Neural crest cell (in vitro differentiated cells): ENCODE data around the gene MRAS. TPM values are rescaled to one million over a fixed set of nuclear protein-coding genes. Genes with fewer than 3 reads are reported as not detected.

Source experiments
- DNase-seq: peaks from one replicate; pipeline ENCODE4 v3.0.0; 2021; ENCODE audit warnings: low read depth, mixed read lengths, low spot score
- H3K27ac Mint-ChIP-seq: one replicate; pipeline ENCODE4 v1.8.0; 2021; ENCODE audit warnings: mild to moderate bottlenecking, mixed read lengths; ENCODE audit not compliant: unreplicated experiment
- H3K27me3 Mint-ChIP-seq: 2 replicates; pipeline ENCODE4 v1.8.0; 2021; ENCODE audit warnings: low read depth, mild to moderate bottlenecking, mixed read lengths
- H3K36me3 Mint-ChIP-seq: 2 replicates; pipeline ENCODE4 v1.8.0; 2021; ENCODE audit warnings: low read depth, mild to moderate bottlenecking, mixed read lengths
- H3K4me1 Mint-ChIP-seq: 2 replicates; pipeline ENCODE4 v1.8.0; 2021; ENCODE audit warnings: mixed read lengths
- H3K4me3 Mint-ChIP-seq: one replicate; pipeline ENCODE4 v1.8.0; 2021; ENCODE audit warnings: mild to moderate bottlenecking, mixed read lengths
- H3K9me3 Mint-ChIP-seq: 2 replicates; pipeline ENCODE4 v1.8.0; 2021; ENCODE audit warnings: mixed read lengths
- CTCF ChIP-seq: fragments of 200-600 bp; sonication (generic); conservative IDR thresholded peaks from 2 replicates; pipeline ENCODE4 v1.5.0; 2021; ENCODE audit warnings: antibody characterized with exemption, mild to moderate bottlenecking
- long read RNA-seq: library from polyadenylated mRNA; unstranded; transcript quantifications from one replicate; pipeline ENCODE4 v2.0.0, GENCODE V29; 2020
- total RNA-seq: library from RNA; stranded (reverse); gene quantifications from 2 replicates; pipeline ENCODE4 v1.2.1, GENCODE V29; 2021

The MRAS gene
- 24.7 and 27.0 TPM in 2 replicates for total RNA-seq
- long read RNA-seq, partial matches to known transcripts = 1 of 8 reads
- long read RNA-seq, other reads (novel, unspliced or antisense) = 7 of 8 reads

GRCh38 chr3:138347960-138348753 lies at the start of gene MRAS:
TSS of gene MRAS (plus strand) at chr3:138348579. CDS start at chr3:138372884, 24,305 bp downstream.
- Mint-ChIP-seq H3K4me1 (peaks cover 25% of the 10 kb centered on the region), H3K27ac (peak within 1 kb of the TSS; percentile 98), H3K4me3 (peak within 1 kb of the TSS; percentile 98), H3K9me3 (no peaks in the 10 kb centered on the region), H3K36me3 (no peaks in the 10 kb centered on the region), H3K27me3 (peaks cover 2% of the 10 kb centered on the region)
- TF ChIP-seq CTCF = peak; percentile 57
- peak; percentile 63 for DNase-seq

- Mint-ChIP-seq H3K36me3 (peaks cover 11% of the 10 kb centered on the region), H3K4me3 (no peak overlapping the region), H3K4me1 (no peaks in the 10 kb centered on the region), H3K9me3 (no peaks in the 10 kb centered on the region), H3K27me3 (no peaks in the 10 kb centered on the region), H3K27ac (no peak overlapping the region)
- no peak for TF ChIP-seq CTCF
- no peak for DNase-seq
Observed at GRCh38 chr3:138300647-138301046, 47.7 kb upstream of the MRAS start.

DNA sequence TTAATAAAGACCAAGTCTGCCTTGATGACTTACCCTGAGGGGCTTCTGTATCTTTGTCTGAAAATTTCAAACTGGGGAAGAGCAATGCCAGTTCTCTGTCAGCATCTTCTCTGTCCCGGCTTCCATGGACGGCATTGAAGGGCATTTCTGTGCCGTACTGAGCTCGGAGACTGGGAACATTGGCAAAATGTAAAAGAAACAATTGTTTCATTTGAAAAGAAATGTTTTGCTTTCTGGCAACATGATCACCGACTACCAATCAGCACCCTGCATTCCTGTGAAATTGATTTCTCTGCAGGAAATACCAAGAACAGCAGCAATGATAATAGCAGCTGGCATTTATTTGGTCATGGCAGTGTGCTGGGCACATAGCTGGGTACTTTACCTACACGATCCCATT lies 44.9 kb upstream of the MRAS start:
- H3K27ac Mint-ChIP-seq = no peak overlapping the region
- no peaks in the 10 kb centered on the region for H3K27me3 Mint-ChIP-seq
- no peak for DNase-seq
- H3K4me1 Mint-ChIP-seq = no peaks in the 10 kb centered on the region
- peaks cover 11% of the 10 kb centered on the region for H3K9me3 Mint-ChIP-seq
- peaks cover 21% of the 10 kb centered on the region for H3K36me3 Mint-ChIP-seq
- no peak overlapping the region for H3K4me3 Mint-ChIP-seq
- TF ChIP-seq CTCF = no peak

- H3K36me3 Mint-ChIP-seq = peaks cover 15% of the 10 kb centered on the region
- no peaks in the 10 kb centered on the region for H3K4me1 Mint-ChIP-seq
- no peak overlapping the region for H3K27ac Mint-ChIP-seq
- no peak for TF ChIP-seq CTCF
- no peak overlapping the region for H3K4me3 Mint-ChIP-seq
- DNase-seq = no peak
- peaks cover 31% of the 10 kb centered on the region for H3K27me3 Mint-ChIP-seq
- peaks cover 17% of the 10 kb centered on the region for H3K9me3 Mint-ChIP-seq
Observed at GRCh38 chr3:138307899-138308298, 40.5 kb upstream of the MRAS start.

- H3K36me3 Mint-ChIP-seq = peaks cover 15% of the 10 kb centered on the region
- H3K4me1 Mint-ChIP-seq = no peaks in the 10 kb centered on the region
- DNase-seq = no peak
- no peak overlapping the region for H3K4me3 Mint-ChIP-seq
- TF ChIP-seq CTCF = no peak
- H3K27ac Mint-ChIP-seq = no peak overlapping the region
- H3K9me3 Mint-ChIP-seq = peaks cover 17% of the 10 kb centered on the region
- peaks cover 39% of the 10 kb centered on the region for H3K27me3 Mint-ChIP-seq
Observed at GRCh38 chr3:138308783-138309182, 39.6 kb upstream of the MRAS start.
